GM20431 (cell line): ENCODE data around the gene GALK2.

ENCODE experiments used
- in situ Hi-C: fragments of 300-500 bp; cut with MseI, MboI; formaldehyde crosslinking; loops from one replicate; pipeline ENCODE4 v1.15.0; 2020; ENCODE audit warnings: low sequenced_read_pairs; ENCODE audit not compliant: unreplicated experiment

GALK2 gene

DNA sequence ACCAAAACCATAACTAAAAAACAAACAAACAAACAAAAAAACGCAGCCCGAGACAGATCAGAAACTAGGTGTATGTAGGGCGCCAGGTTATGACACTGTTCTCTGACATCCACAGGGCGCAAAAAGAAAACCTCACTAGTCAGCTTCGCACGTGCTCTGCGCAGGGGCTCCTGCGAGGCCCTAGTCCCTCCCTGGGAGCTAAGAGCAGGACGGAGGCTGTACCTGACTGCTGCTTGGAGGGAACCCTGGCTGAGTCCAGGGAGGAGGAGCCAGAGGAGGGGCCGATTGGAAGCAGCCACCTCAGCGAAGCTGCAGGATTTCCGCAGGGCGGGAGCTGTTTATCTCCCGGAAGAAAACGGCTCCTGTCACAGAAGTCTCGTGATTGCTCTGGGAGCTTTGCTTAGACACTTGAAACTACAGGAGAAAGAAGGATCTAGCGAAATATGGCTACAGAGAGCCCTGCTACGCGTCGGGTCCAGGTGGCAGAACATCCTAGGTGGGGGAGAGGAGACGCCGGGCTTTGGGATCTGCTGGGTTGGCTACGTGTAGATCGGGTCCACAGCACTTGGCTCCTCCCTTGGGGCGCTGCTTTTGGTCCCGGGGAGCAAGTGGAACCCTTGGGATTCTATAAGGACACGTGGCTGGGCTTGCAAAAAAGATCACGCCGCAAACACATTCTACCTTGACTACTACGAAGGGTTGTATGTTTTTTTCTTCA, at the start of gene GALK2:
Gene GALK2, plus strand, starts transcription at position 368 of the 718 bp plus-strand sequence. Its CDS starts 76 bp downstream, at position 444.
- in situ Hi-C loops: no loop called here

DNA sequence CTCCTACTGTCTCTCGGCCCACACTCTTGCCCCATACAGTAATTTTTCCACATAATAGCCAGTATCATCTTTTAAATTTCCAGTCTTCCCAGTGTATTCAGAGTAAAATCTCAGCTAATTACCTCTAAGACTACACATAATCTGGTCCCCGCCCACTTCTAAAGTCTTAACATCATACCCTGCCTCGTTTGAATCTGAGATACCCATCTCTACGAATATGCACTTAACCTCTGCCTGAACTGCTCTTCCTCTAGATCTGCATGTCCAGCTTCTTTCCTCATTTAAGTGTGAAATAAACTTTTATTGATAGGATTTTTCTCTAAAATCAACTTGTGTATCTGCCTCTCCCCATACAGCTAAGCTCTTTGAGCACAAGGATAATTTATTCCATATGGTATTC, 49.2 kb upstream of the GALK2 start:
- in situ Hi-C loops: no loop called here

DNA sequence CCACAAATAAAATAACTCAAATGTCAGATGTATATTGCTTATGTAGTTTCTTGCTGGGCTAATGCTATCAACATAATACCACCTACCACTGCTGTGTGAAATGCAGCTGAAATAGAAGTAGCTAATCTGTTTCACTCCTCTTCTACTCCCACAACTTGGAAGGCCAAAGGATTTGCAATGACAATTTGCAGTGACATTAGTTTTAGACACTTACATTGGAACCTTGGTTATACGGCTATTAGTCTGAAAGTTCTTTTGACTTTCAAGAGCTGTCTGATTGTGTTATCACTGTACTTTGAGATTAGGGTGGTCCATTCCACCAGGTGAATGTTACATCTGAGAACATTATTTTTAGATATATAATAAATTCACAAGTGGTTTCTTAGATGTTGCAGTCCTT, 48.1 kb upstream of the GALK2 start:
- in situ Hi-C loops: no loop called here

DNA sequence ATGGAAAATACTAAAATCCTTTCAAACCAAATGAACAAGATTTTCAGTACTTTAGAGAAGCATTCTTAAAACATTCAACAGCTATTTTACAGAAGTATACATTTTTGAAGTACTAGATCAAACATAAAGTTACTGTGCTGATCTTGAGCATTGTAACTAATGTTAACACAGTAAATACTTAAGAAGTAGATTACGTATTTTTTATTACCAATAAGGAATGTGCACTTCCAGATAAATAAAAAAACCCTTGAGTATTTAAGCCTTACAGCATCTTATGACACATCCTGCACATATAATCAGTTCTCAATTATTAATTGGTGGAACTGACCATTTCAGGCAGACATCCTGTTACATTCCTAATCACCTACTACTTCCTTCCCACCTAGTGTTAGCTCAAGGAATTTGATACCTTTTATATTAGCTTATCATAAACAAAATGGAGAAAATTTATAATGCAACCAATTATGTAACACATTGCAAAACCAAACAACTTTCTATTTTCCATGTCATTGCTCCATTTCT, 47.4 kb upstream of the GALK2 start:
- in situ Hi-C loops: no loop called here

DNA sequence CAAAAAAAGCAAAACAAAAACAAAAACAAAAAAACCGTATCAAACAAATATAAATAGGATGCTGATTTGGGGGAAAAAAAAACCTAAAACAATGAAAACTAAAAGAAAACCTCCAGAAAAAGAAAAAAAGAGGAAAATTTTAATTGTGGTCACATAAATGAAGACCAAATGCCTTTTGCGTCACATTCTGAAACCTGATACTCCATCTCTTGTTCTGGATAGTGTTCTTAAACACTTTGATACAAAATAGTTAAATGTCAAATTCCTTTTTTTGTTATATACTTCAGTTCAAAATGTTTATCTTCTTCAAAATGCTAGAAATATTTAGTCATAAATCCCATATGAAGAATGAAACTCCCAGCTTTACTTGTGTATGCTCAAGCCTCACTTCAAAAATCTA, 45.7 kb upstream of the GALK2 start:
- in situ Hi-C loops: no loop called here

DNA sequence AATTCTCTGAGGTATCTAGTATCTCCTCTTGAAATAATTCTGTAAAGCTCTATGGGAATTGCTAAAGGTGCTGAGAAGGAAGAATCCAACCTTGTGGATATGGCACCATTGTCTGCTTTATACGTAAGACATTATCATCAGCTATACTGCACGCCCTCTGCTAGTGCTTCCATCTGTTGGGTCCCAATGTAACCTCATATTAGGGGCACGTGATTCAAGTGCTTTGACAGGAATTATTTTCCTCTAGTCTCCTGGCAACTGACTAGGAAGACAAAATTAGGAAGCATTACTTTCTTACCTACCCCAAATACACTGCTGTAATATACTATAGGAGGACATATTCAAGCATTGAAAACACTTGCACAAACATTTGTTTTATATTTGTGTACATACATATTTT, 38.6 kb upstream of the GALK2 start:
- in situ Hi-C loops: no loop called here

DNA sequence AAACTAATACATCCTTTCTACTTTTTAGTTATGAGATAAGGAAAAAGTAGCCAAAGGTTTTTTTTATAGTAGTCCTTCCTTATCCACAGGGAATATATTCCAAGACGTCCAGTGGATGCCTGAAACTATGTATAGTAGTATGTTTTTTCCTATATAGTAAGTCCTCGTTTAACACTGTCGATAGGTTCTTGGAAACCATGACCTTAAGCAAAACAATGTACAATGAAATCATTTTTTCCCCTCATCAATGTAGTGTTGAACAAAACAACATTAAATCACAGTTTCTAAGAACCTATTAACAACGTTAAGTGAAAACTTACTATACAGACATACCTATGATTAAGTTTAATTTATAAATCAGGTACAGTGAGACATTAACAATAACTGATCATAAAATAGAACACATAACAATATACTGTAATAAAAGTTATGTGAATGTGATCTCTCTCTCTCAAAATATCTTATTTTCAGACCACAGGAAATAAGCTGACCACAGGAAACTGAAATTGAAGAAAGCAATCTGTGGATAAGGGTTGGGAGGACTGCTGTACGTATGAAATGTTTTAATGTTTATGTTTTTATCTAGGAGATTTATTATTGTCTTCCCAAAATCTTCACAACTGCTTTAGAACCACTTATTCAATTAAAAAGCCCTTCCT, 35.2 kb upstream of the GALK2 start:
- in situ Hi-C loops: no loop called here

DNA sequence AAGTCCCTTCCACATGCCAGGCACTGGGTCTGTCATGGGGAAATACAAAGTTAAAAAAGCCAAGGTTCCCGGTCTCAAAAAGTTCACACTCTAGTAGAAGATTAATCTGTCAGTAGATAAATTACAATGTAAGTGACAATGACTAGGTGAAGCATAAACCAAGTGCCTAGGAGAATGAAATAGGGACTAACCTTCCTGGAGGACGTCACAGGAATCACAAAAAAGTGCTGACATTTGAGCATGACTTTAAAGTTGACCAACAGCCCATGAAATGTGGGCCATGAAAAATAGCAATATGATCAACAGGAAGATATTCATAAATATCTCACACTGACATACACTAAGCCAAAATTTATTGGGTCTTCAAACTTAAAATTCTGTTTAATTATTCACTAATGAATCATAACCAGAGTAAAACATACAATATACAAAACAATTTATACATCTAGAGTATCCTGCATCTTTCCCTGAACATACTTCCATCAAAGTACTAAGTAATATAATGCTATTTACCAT, 34.6 kb upstream of the GALK2 start:
- in situ Hi-C loops: no loop called here

DNA sequence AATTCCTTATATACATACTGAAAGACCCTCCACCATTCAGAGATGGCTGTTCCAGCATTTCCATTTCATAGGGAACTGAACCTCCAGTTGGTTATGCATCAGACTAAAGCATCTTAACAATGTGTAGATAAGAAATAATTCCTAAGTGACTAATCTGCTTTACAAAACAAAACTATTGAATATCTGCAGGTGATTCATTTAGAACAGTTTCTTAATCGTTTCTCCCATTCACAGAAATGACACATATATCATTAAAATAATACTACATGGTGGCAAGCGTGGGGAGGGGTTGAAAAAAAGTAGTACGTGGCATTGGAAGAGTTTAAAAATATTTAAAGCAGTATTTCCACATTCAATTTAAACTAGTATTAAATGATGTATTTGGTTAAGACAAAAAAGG, 34.1 kb upstream of the GALK2 start:
- in situ Hi-C loops: no loop called here

DNA sequence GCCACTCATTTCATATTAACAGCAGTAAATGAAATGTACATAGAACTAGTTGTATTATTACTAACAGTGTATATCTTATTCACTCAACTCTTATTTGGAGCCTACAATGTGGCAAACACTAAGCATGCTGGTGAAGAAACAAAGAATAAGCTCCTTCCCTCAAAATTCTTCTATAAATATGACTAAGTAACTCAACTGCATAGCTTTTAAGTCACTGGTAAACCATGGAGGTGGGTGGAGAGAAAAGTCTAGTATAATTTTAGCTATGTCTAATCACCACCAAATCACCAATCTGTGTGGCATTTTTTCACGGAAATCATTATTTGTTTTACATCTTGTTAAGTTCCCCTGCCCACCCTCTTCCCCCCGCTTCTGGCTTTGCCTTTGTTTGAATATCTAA, 32.2 kb upstream of the GALK2 start:
- in situ Hi-C loops: no loop called here

DNA sequence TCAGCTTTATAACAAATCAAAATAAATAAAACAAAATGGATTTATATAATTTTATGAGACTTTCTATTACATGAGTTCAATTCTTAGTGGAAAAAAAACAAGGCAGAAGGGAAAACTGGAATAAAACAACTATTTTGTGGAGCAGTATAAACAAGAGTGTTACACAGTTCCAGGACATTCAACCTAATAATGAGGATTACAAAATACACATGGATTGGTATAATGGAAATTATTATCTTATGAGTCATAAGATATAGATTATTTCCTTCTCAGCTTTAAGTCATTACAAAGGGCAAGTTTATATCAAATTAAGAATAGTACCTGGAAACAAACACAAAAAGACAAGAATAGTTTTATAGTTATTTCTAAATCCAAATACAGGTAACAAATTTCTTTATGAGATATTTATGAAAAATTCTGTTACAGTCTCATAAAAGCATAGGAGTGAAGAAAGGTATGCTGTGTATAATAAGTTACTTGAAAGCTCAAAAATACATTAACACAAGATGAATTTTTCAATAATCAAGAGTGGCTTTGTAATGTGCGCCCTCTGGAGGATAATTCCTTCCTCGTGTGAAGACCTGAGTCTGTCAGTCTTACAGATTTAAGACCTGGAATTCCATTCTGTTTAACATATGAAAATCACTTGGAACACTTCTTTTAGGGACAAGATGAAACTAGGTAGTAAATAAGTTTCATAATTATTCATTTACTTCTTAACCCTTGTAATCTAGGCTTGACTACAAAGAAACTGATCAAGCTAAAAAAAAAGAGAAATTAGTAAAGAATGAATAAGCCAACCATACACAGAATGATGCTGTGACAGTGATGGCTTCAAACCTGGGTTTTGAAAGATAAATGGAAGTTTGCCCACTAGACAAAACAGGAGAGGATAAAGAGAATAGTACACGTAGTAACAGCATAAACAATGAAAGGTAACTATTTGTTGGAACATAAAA, 24.1 kb upstream of the GALK2 start:
- in situ Hi-C loops: no loop called here

DNA sequence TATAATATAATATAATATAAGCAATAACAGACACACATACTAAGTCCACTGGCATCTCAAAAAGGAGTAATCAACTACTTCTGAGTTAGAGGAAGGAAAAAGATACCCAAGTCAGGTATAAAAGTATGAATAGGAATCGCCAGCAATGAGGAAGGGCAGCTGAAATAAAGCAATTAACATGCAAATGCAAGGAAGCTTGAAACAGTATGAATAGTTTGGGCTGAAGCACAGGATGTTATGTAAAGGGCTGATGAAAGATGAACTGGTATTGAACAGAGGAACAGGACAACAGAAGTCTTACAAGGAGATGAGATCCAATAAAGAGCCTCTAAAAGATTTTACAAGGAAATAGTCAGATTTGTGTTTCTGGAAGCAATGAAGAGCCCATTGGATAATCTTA, 21.7 kb upstream of the GALK2 start:
- in situ Hi-C loops: no loop called here

DNA sequence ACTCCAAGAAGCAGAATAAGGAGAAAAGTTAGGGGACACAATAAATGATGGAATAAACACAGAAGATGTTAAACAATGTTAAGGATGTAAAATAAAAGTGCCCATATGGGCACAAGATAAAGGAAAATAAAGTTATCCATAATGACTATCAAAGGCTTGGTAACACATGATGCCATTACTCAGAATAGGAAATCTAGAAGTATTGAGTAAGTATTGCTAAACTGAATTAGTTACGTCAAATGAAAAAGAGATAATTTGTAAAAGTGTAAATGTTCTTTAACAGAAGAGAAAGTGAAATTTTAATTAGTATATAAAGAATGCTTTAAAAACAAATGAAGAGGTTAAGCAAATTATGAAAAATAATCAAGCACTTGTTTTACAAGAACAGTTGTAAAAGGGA, 21.3 kb upstream of the GALK2 start:
- in situ Hi-C loops: no loop called here

DNA sequence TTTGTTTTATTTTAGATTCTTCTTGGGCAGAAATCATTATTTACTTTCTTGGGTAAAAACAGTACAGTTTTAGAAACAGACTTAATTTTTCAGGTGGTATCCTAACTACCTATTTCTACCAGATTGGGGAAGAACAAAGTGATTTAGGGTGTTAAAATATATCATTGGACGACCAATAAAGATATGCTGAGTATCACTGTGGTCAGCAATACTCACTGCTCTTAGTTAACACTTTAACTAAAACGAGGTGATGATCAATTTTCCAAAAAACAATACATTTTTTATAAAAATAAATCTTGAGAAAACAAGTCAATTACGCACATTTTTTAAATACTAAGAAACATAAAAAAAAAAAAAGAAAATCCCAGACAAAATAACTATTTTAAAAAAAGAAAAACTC, 18.2 kb upstream of the GALK2 start:
- in situ Hi-C loops: no loop called here

DNA sequence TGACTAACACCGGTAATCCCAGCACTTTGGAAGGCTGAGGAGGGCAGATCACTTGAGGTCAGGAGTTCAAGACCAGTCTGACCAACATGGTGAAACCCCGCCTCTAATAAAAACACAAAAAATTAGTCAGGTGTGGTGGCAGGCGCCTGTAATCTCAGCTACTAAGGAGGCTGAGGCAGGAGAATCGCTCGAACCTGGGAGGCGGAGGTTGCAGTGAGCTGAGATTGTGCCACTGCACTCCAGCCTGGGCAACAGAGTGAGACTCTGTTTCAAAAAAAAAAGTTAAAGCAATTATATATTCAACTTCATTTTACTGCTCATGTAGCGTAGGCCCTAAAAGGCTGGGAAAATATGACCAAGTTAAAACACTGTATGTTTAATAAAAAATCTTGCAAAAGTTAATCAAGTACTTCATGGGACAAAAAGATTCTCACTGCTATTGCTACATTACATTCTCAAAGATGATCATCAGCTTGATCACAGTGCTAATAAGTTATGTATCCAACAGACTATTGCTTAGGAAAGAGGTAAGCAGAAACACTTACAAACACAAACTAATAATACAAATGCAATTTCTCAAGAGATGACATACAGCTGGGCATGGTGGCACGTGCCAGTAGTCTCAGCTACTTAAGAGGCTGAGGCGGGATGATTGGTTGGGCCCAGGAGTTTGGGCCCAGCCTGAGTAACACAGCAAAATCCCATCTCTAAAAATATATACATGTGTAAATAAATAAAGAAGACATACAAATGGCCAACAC, 17.3 kb upstream of the GALK2 start:
- in situ Hi-C loops: no loop called here

DNA sequence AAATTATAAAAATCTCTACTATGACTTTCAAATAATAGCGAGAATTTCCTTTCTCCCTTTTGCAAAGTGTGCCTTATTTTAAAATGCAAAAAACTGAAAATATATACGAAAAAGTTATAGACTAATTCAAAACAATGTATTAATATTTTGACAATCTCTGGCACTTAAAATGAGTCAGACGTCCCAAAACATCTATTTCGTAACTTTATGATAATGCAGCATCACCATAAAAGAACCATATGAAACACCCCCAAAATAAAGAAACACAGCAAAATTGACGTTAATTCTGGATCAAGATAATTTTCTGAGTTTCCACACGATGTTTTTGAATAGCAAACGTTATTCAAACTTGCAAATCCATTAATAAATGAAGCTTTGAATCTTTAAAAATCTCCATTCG, 15.7 kb upstream of the GALK2 start:
- in situ Hi-C loops: no loop called here

DNA sequence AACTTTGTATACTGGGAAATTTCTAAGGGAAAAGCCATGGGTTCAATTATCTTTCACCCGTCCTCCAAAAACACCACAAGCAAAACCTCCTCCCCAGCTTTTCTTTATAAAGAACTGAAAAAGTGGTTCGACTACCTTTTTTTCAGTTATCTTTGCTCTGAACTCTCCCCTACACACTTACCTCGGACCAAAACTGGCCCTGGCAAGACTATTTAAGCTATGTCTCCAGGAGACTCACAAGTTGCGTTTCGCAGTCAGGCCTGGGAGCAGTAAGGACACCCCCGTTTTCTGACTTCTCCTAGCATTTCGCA, 15.3 kb upstream of the GALK2 start:
- in situ Hi-C loops: no loop called here

DNA sequence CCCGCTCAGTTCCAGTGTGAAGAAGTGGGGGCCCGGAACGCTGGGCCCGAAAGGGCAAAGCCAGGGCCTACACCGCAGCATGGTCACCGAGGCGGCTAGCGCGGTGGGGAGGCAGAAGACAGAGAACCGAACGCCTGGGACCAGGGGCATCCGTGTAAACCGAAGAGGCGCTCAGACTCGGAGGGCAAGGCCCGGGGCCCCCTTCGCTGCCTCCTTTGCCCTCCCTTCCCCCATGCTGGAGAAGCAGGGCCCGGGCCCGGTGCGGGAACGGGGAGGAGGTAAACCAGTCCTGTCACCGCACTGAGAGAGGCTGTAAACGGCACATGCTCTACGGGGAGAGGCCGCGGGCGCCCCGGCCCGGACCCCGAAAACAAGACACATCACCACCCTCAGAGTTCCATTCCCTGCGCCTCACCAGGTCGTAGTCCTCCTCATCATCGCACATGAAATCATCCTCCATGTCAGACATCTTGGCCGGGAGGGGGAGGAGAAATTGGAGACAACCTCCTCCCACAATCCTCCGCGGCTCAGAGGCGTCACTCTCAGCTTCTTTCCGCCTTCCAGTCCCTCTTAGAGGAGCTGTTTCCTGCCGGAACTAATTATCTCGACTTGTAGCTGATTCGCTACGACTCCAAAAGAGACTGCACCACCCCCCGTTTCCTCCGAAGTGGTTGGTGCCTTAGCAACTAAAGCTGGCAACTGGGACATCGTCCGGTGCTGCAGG, 14.8 kb upstream of the GALK2 start, which contains the start of gene COPS2:
Gene COPS2, minus strand, starts transcription at position 490 of the 724 bp plus-strand sequence. Its CDS starts 21 bp downstream, at position 469.
- in situ Hi-C loops: no loop called here
